Dermis microvascular lymphatic vessel endothelial cell (primary cell): ENCODE results near the gene TAC4. TPM values are rescaled to one million over a fixed set of nuclear protein-coding genes. Genes with fewer than 3 reads are reported as not detected.
A peak's percentile ranks its signal among the peaks of the same experiment; 100 is the strongest.

Experiments used
- DNase-seq, 2 donors: peaks; one replicate each; pipeline versions ENCODE4 v3.0.0 to v3.0.0-alpha.2; 2010; ENCODE audit warnings: low read depth in 2 of 2
- total RNA-seq: library from RNA; depleted of rRNA; stranded (reverse); fragments of >200 nt; gene quantifications from 2 replicates; pipeline ENCODE4 v1.2.1, GENCODE V29; 2014

The TAC4 gene
- total RNA-seq, 1 donor from 2014 or later = not detected

DNA sequence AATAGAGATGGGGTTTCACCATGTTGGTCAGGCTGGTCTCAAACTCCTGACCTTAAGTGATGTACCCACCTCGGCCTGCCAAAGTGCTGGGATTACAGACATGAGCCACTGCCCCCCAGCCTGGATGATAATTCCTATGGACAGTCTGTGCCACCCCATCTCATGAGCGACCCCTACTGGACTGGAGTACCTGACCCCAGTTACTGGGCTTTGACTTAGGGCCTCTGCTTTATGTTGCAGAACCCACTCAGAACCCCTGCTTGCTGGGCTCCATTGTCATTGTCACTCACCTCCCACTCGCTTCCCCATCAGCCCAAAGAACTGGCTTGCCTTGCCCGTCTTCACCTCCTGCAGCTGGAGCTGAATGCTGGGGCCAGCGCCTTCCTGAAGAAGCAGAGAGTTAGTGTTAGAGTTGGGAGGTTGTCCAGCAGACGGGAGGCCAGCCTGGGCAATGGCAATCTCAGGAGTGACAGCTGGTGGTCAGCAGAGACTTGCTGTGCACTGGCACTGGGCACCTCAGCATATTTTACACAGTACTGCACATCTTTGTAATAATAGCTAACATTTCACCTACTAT is 4.0 kb downstream of the TAC4 start:
- DNase-seq = peak in 1 of 2 donors; percentile 66

DNA sequence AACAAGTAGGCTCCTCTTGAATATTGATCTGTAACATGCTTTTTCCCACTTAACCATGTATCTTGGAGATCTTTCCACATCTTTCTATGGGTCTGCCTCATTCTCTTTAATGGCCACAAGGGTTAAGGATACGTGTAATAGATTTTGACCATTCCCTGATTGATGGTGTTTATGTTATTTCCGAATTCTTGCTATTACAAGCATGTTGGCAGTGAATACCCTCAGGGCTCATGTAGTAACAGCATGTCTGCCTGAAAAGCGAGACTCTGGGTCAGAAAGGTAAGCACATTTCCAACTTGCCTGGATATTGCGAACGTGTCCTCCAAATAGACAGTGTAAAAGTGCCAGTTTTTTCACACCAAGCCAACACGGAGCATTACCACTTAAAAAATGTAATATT is 5.0 kb downstream of the TAC4 start:
- DNase-seq = no peak

DNA sequence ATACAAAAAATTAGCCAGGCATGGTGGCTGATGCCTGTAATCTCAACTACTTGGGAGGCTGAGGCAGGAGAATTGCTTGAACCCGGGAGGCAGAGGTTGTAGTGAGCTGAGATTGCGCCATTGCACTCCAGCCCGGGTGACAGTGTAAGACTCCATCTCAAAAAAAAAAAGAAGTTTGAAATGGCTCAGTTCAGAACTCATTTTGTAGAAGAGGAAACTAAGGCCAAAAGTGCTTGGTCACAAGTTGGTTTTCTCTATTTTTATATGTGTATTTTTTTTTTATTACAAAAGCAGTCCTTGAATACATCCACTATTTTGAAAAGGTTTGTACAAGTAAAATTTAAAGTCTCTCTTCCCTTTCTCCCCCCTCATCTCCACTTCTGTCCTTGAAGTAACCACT is 5.5 kb downstream of the TAC4 start:
- no peak for DNase-seq

DNA sequence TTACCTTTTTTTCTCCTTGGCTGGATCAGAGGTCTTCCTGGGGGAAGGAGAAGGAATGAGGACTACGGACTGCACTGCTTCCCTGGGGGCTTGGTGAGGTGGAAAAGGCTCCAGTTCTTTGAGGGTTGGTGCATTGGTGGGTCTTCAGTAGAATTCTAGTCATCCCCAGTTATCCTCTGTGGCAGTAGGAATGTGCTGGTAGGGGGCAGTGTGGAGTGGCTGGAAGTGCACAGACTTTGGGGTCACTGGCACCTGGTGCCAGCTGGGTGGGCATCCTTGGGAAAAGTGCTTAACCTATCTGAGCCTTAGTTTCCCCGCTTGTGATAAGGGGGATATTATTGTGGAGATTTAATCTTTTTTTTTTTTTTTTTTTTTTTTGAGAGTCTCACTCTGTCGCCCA is 6.3 kb downstream of the TAC4 start:
- DNase-seq = no peak

DNA sequence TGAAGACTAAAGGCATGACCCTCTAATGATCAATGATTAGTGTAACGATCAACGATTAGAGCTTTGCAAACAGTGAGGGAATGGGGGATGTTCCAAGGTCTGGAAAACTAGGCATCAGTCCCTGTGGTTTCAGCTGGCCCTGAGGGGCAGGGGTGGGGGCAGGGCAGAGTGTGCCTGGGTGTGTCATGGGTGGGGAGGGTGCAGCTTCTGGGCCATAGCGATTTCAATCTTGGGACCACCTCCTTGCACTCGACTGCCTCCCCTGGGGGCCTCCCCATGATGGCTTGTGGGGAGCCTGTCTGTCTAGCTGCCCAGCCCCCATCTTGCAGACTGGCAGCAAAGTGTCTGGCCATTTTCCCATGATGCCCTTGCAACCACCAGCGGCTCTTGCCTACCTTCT is 8.4 kb downstream of the TAC4 start:
- no peak for DNase-seq

DNA sequence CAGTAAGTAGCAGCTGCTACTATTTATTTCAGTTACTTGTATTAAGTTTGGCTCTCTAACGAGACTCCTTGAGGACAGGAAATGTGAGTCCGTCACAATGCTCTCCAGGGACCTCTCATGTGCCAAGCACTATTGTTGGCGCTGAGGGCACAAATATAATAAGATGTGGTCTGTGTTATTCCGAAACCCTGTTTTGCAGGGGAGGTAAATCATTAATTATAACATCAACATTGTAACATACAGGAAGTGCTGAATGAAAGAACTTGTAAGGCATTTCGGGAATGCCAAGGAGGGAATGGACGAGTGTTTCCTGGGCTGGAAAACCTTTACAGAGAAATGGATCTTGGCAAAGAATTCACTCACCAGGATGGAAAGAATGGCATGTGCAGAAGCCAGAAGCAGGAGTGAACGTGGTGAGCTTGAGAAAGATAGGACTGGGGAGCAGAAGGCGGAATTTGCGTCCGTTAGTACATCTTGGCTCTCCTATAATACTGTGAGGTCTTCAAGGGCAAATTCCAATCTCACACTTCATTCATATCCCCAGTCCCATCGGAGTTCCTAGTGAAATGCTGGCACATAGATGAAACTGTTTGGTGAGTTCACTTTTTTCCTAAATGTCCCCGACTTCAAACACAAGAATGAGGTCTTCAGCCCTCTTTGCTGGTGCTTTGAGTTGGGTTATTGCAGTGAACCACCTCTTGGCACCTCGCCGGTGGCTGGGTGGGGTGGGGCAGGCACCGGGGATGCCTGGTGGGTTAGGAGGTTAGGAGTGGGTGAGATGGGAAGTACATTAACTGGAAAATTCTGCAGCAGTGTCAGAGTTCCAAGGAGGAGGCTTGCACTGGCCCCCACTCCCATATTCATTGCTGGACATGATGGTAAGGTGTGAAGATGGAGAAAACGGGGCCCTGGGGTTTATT is 11.5 kb downstream of the TAC4 start:
- DNase-seq = peak in 1 of 2 donors; percentile 78

DNA sequence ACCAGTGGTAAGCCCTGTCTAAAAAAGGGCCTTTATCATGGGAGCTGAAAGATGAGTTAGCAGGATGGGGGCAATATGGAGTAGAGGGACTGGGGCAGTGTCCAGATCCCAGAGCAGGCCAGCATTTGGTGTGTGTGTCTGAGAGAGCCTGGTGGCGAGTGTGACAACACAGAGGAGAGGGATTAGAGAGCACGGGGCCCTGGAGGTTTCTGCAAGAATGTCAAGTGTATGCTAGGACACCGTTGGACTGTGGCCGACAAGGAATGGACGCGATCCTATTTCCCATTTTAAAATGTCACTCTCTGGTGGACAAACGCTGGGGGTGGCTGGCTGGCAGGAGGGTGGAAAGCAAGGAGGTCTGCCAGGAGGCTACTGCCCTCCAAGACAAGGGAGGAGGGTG is 12.4 kb downstream of the TAC4 start:
- DNase-seq = no peak

DNA sequence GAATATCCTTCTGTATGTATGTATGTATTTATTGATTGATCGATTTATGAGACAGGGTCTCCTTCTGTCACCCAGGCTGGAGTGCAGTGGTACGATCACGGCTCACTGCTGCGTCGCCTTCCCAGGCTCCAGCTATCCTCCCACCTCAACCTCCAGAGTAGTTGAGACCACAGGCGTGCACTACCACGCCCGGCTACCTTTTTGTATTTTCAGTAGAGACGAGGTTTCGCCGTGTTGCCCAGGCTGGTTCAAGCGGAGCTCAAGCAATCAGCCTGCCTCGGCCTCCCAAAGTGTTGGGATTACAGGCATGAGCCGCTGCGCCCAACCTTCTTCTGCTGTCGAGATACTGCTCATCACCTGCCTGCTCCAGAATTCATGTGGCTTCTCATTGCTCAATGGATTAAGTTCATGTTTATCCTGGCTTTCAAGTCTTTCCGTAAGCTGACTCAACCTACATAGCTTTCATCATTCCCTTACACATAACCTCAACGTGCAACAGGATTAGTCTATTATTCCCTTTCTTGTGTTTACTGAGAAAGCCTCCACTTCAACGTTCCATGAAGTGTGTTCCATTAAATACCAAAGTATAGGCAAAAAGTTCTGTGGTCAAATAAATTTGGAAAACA is 13.6 kb downstream of the TAC4 start:
- DNase-seq = peak; percentile 25 to 68

DNA sequence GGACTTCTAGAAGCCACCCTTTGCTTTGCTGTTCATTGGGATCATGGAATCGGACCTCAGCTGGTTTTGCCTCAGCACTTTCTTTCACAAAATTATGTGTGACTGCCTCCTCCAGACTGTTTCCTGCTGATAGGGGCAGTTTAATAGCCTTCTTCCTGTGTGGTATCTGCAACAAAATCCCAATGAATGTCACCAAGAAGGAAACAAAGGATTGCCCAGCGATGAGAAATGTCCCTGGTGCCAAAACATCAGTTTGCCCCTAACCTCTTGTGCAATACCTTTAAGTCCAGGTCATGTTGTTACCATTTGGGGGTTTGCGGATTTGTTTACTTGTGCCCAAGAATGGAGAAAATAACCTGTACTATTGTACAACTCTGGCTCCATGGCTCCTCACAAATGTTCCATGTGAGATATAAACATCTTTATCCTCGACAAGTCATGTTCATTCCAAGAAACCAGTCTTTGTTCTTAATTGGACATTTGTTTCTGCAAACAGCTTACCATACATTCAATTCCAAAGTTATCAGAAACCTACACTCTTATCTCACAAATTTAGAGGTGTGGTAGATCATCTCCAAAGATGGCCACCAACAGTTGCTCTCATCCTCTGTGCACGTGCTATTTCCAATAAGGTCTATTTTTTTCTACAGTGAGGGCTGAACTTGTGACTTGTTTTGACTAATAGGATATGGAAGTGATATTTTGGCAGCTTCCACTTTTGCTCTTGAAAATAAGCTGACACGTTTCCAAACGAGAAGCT is 14.8 kb downstream of the TAC4 start:
- DNase-seq = peak; percentile 90 to 93

DNA sequence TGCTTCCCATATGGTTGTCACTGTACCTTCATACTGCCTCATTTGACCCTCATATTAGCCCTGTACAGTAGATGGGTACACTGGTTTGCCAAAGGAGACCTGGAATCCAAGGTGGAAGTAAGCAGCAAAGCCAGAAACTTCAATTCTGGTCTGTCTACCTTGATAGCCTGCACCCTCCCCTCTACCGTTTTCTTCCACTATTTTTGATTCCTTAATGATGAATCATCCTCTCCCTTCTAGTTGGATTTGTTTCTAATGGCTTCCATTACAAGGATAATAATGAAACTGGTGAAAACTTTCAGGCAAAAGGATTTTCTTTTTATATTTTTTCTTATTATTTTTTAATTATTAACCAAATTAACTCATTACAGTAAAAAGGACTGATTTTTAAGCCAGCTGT is 17.3 kb downstream of the TAC4 start:
- peak in 1 of 2 donors; percentile 26 for DNase-seq

DNA sequence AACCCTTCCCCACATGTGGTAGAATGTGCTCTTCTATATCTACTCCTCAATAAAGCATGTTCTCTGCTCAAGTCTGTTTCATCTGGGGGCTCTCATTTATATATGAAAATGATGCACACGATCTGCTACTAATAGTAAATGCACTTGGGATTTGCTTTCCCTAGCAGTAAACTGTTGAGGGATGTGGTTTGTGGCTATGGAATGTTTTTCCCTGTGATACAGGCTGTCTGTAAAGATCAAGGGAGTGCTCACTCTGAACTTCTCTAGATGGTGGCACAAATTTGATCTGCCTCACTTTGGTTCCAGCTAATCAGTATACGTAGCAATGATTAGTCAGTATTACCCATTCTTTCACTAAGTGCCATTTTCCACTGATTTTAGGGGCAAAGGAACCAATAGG is 18.8 kb downstream of the TAC4 start:
- no peak for DNase-seq

DNA sequence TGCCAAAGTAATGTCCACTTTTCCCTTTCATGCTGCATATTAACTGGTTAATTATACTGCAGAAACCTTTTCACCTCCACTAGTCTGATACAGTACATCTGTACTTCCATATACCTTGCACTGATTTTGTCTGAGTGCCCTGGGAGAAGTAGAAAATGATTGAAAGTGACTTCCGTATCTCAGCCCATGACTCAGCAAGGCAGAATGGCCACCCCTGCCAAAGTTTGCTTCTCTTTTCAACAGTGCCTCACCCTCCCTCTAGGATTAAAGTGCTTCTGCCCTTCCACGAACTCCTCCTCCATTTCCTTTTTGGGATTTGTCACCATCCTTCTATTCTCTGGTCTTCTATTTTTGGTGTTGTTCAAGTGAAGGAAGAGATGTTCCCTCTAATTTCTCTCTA is 19.5 kb downstream of the TAC4 start:
- peak in 1 of 2 donors; percentile 42 for DNase-seq

DNA sequence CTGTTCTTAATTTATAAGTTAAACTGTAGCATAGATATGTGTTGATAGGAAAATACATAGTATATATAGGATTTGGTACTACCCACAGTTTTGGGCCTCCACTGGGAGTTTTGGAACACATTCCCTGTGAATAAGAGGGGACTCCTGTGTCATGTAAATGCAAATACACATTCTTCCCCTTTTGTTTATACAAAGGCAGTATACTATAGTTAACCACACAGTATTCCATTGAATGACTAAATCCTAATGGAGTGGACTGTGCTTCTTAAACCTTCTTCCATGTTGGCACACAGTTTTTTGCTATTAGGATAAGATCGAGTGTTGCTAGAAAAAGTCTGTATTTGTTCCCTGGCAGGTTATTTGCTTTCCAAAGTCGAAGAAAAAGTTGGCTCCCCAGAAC is 22.2 kb downstream of the TAC4 start:
- no peak for DNase-seq

DNA sequence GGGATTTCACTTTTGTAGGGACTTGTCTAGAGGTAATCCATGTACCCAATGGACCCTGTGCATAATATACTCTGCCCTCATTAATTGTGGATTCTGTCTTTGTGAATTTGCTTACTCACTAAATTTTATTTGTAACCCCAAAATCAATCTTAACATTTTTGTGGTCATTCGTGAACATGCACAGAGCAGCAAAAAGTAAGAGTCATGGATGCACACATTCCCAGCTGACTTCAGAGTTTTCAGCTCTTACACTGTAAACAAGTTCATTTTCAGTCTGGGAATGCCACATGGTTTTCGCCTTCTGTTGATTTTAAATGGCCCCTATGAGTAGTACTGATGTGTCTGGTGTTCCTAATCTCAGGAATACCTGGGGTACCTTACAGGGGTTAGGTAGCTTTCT is 24.3 kb downstream of the TAC4 start:
- no peak for DNase-seq

DNA sequence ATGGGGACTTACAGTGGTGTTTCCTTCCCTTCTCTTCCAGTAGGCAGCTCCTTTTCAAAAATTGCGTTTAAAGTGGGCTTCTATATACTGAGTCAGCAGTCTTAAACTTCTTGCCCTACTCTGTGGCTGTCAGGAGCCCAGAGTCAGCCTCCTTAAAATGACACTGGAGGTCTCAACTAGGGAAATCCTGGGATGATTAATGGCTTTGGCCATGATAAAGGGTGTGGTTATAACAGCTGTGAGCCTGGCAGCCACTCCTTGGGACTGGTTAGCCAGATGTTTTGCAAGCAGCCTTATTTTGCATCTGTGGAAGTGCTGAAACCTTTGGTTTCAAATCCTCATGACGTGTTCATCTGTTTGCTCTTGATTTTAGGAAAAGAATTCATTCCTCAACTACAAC is 25.0 kb downstream of the TAC4 start:
- DNase-seq = no peak

DNA sequence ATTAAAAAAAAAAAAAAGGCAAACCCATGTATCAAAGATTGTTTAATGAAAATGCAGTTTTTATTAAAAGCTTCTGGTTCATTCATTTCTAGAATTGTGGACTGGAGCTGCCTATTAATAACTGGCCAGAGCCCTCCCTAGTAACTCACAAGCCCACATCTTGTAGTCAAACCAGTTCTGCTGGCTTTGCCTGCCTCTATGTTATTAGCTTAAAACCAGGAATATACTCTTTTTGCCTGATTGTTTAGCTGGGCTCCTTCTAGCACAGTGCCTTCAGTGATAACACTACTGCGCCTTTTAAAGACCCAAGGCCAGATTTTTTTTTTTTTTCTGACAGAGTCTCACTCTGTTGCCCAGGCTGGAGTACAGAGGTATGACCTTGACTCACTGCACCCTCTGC is 26.0 kb downstream of the TAC4 start:
- no peak for DNase-seq

DNA sequence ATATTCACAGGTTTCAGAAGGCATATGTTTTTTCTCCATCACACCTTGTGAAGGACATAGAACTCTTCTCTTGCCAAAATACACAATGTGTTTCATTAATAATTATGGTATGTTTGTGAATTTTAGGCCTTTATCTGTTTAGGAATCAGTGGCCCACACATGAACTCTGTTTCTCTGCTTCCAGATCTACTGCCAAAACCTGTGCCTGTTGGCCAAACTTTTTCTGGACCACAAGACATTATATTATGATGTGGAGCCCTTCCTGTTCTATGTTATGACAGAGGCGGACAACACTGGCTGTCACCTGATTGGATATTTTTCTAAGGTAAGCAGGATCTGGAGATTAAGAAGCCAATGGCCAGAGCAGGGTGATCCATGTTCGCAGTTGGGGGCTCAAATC is 26.4 kb downstream of the TAC4 start:
- DNase-seq = peak; percentile 57 to 61

DNA sequence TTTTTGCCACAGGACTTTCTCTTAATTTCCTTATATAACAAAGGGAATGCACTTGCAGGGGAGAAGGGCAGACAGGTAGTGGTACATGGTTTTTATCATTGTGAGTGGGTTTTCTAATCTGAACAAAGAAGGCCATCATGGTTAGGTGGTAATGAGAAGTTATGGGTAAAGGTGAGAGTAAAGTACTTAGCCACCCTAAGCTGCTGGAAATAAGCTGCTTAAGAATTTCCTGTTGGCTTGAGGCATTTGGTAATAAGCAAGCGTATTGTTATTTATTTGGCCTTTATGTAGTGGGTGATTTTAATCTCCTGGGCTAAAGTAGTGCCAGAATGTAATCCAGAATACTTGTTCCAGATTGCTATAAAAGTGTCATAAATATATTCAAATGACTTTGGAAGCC is 27.1 kb downstream of the TAC4 start:
- DNase-seq = no peak

DNA sequence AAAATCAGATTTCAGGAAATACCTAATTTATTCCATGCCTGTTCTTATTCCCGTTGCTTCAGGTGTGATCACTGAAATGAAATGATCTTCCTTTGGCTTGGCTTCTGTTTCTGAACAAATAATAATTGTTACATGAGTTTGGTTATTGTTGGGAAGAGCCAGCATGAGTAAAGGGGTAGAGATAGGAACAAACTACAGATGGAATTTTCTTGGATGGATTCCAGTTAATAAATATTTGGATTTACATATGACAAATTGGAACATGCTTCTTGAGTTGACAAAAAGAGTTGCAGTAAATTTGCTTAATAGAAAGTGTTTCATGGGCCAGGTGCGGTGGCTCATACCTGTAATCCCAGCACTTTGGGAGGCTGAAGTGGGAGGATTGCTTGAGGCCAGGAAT is 28.2 kb downstream of the TAC4 start:
- DNase-seq = no peak

DNA sequence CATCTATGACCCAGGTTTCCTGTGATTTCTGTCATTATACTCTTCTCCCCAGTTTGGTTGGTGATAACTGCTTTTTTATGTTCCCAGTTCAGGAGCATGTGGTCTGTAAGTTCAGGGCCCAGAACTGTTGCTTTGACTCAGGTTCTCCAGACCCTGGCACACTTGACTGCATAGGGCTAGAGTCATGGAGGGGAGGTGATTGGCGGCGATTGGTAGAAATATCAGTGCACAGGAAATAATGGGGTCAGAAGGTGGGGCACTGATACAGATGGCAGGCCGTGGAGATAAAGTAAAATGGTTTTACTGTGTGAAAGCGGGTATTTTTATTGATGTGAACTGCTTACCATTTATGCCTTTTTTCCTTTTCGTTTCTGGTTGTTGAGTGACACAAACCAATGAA is 28.7 kb downstream of the TAC4 start:
- peak; percentile 45 to 74 for DNase-seq

DNA sequence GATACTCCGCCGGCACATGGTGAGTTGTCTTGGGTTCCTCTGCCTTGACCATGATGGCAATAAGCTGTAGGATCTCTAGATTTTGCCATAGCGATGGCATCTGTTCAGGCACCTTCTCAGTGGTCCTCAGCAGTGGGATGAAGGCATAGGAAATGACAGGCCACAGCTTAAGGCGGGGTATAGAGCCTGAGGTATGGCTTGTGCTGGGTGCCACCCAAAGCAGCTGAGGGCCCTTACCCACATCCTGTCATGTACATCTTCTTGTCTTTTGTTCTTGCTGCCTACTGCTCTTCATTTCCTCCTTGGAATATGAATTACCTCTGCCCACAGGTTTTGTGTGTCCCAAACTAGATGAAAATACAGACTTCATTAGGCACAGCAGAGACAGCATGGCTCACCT is 29.9 kb downstream of the TAC4 start:
- DNase-seq = no peak

DNA sequence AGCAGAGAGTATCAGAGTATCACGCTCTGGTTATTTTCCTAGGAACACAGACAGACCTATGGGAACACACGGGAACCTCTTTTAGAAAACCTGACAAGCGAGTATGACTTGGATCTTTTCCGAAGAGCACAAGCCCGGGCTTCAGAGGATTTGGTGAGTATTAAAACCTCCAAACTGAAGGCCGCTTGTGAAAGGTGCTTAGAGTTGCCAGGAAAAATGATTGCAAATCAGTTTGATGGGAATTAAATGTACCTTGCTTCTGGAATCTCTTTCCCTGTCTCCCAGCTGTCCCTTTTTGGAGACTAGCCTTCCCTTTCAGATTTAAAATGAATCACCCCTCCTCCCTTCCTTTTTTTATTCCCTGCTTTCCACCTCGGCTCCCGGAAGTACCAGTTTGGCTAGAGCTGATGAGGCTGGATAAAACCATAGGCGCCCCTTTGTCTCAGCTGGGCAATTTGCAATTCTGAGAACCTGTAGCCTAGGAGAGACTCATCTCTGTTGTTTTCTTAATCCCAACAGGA is 32.0 kb downstream of the TAC4 start:
- peak in 1 of 2 donors; percentile 58 for DNase-seq
